Erythroblast (primary cell): Measurements from ENCODE around the gene TOX2.

Experiments used
- GATA1 ChIP-seq: IDR thresholded peaks from 2 replicates; pipeline ENCODE4 v1.6.1; 2011; ENCODE audit warnings: low read depth, mild to moderate bottlenecking, control low read depth, low read length, moderate library complexity
- POLR2A ChIP-seq: IDR thresholded peaks from 2 replicates; pipeline ENCODE4 v1.6.1; 2011; ENCODE audit warnings: mild to moderate bottlenecking, low read length

- TF ChIP-seq POLR2A (no peak), GATA1 (no peak)
Measured at GRCh38 chr20:43959920-43960227, 45.2 kb downstream of the TOX2 start.
